ENCODE measurements around the gene HYAL4.

DNA sequence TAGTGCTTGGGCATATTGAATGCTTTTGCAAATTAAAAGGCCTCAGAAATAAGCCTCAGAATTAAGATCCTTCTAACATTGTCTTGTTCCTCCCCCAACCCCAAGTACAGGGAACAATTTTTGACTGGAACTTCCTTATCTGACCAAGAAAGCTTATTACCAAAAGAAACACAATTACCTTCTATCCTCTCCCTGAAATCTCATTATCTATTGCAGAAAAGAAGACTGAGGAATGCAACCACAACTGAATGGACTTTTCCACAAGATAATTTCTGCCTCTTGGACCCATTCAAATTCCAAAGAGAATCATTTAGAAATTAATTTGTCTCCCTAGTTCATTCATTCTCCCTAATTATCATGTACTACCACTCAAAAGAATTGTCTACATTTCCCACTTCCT, 43.2 kb downstream of the HYAL4 start:
- no peak for TF ChIP-seq POLR2AphosphoS5 (IDR thresholded peaks at IDR 0.05)
- no peak for TF ChIP-seq CTCF (IDR thresholded peaks at IDR 0.05)
- TF ChIP-seq POLR2A (IDR thresholded peaks at IDR 0.05): no peak
- no peak for TF ChIP-seq EP300 (IDR thresholded peaks at IDR 0.05)
